GM10266 (cell line): ENCODE measurements around the gene RMND1.

Source experiments
- DNase-seq: peaks from one replicate; pipeline ENCODE4 v3.0.0; 2012; ENCODE audit errors: extremely low spot score
- CTCF ChIP-seq: IDR thresholded peaks from 2 replicates; pipeline ENCODE4 v1.5.1; 2012; ENCODE audit warnings: mild to moderate bottlenecking, low read depth; ENCODE audit not compliant: control insufficient read depth, insufficient read depth; ENCODE audit errors: missing control alignments

Gene RMND1

DNA sequence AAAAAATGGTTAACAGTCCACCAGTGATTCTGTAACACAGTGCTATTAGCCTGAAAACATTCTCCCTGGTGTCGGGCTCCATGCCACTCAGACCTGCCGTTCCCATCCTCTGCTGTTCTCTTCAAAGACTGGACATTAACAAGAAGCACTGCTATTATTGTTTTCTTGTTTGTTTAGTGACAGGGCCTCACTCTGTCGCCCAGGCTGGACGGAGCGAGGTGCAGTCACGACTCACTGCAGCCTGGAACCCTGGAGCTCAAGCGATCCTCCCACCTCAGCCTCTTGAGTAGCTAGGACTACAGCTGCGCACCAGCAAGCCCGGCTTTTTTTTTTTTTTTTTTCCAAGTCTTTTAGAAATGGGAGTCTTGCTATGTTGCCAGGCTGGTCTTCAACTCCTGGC is 9.6 kb downstream of the RMND1 start:
- TF ChIP-seq CTCF: no peak
- DNase-seq: no peak

GRCh38 chr6:151441390-151442166 is 10.3 kb downstream of the RMND1 start:
- no peak for TF ChIP-seq CTCF
- no peak for DNase-seq

DNA sequence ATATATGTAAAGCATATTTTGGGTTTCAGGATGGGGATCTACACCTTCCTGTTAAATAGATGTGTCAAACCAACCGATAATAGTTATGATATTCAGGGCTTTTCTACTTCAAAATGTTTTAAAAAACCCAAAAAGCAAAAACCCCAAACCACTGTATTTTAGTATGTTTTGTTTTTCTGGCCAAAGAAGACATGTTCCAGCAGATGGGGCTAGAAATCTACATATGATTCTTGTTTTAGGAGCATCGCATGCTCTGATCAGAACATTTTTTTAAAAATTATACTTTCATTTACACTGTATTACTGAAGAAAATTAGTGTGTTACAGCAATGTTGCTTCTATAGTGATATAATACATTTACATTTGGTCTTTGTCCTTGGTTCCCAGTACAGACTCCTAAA is 11.0 kb downstream of the RMND1 start:
- DNase-seq: no peak
- TF ChIP-seq CTCF: peak; percentile 45

DNA sequence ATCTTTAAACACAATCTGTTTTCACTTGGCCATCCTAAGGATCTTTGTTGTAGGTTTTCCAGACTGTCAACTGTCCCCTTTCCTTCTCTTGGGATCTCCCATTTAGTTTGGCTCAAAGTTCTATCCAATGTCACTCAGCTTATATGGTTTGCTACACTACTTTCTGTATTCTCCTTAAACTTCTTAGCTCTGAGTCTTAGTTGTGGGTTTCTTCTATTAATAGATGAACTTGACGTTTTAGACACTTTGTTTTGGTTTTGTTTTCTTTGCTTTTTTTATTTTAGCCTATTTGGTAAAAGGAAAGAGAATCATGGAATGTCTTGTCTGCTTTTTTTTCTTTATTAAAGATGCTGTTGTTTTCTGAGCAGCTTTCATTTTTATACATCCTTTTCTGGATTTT is 11.4 kb downstream of the RMND1 start:
- TF ChIP-seq CTCF: no peak

GRCh38 chr6:151437401-151437800 is 14.5 kb downstream of the RMND1 start:
- no peak for TF ChIP-seq CTCF
- DNase-seq: no peak

More for the DNA sequence above, 11.4 kb downstream of the RMND1 start:
- DNase-seq: peak; percentile 32

- DNase-seq: no peak
- no peak for TF ChIP-seq CTCF
These were observed 15.1 kb downstream of the RMND1 start for GRCh38 chr6:151436802-151437201.

- DNase-seq: no peak
- no peak for TF ChIP-seq CTCF
These were observed 15.6 kb downstream of the RMND1 start for GRCh38 chr6:151436300-151436699.
